ENCODE data around the gene ATCAY.

ATCAY gene

DNA sequence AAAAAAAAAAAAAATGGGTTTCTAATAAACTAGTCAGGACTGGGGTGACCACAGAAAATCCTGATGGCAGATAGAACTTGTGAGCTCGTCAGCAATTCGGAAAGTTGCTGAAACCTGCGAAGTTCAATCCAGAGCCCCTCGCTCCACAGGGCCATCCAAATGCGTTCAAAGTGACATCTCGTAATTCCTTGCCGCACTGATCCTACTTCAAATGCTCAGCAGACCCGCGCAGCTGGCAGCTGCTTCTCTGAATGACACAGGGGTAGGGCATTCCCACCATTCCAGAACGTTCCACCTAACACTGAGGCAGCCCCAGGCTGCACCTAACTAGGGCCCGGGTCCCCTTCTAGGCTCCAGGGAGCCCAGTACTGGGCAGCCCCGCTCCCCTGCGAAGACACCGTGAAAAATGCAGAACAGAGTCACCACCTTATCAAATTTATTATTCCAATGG, 95.2 kb downstream of the ATCAY start:
- no peak for DNase-seq

DNA sequence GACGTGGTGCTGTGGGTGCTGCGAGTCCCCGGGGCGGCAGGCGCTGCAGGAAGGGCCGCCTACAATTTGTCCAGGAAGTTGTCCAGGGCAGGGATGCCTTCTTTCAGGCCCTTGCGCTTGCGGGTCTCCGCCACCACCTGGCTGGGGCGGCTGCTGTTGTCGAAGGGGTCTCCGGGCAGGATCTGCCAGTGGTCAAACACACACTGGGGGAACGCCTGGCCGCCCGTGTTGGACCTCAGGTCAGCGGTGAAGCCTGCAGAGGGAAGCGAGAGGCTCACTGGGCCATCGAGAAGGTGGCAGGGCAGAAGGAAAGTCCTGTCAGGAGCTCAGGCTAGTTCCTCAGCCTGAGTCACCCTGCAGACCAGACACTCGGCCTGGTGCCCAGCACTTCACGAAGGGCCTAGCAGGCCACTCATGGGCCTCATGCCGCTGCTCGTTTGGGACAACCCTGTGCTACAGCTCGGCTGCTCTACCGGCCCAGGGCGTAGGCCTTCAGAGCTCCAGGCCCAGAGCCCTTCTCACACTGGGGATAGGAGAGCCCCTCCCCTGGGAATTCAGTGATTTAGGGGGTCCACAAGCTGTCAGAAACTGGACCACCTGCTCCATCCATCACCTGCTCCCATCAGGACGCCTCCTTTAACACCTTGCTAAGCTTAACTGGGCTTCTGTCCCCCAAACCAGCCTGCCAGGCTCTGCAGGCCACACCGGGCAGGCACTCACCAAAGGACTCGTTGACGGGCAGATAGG, 96.2 kb downstream of the ATCAY start:
- no peak for DNase-seq
